Brain microvascular endothelial cell (primary cell): ENCODE measurements around the gene TNFRSF19.

Source experiments
- DNase-seq: peaks from one replicate; pipeline ENCODE4 v3.0.0-alpha.2; 2020
- H3K27ac ChIP-seq: fragments of 250-450 bp; sonication (Bioruptor Pico); 2 replicates; pipeline ENCODE4 v1.5.1; 2020; ENCODE audit warnings: mild to moderate bottlenecking, moderate library complexity
- H3K27me3 ChIP-seq: fragments of 250-450 bp; sonication (Bioruptor Pico); replicated peaks from 2 replicates; pipeline ENCODE4 v1.5.1; 2020; ENCODE audit warnings: mild to moderate bottlenecking
- H3K36me3 ChIP-seq: fragments of 250-450 bp; sonication (Bioruptor Pico); replicated peaks from 2 replicates; pipeline ENCODE4 v1.5.1; 2020; ENCODE audit warnings: mild to moderate bottlenecking
- H3K4me3 ChIP-seq: 2 replicates; pipeline ENCODE4 v1.5.1; 2011; ENCODE audit warnings: low read depth, mild to moderate bottlenecking, control low read depth, low read length, moderate library complexity
- in situ Hi-C: cut with HindIII; loops from 2 replicates; pipeline ENCODE4 v1.10.0; 2017; ENCODE audit warnings: low sequenced_read_pairs, low pct_ligation_motif_present
- TF ChIP-seq, protein P1 (sequence below): IDR thresholded peaks from 2 replicates; pipeline ENCODE4 v1.5.1; 2011; ENCODE audit warnings: low read depth, mild to moderate bottlenecking, moderate library complexity, low read length, control low read depth, inconsistent platforms; ENCODE audit errors: missing control alignments

The TNFRSF19 gene

DNA sequence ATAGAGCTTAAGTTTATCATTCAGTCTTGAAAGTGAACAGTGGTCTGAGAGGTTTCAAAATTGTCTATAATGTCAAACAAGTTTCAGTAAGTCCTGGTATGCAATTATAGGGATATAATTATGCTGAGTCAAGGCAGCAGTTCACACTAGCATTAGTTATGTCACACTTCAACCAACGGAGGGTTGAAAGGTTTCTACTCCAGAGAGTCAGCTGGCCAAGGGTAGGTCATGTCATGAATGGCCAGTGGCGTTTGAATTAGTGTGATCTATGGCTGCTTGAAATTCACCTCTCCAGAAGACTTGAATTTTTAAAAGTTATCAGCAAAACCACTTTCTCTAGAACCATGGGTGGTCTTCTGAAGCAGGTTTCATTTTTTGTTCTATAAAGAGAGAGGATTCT lies 108.6 kb downstream of the TNFRSF19 start:
- Histone ChIP-seq H3K36me3 (no peaks in the 10 kb centered on the region), H3K27ac (peak overlapping the region; percentile 31), H3K4me3 (no peak overlapping the region), H3K27me3 (no peaks in the 10 kb centered on the region)
- no peak for DNase-seq
- TF ChIP-seq, protein P1, sequence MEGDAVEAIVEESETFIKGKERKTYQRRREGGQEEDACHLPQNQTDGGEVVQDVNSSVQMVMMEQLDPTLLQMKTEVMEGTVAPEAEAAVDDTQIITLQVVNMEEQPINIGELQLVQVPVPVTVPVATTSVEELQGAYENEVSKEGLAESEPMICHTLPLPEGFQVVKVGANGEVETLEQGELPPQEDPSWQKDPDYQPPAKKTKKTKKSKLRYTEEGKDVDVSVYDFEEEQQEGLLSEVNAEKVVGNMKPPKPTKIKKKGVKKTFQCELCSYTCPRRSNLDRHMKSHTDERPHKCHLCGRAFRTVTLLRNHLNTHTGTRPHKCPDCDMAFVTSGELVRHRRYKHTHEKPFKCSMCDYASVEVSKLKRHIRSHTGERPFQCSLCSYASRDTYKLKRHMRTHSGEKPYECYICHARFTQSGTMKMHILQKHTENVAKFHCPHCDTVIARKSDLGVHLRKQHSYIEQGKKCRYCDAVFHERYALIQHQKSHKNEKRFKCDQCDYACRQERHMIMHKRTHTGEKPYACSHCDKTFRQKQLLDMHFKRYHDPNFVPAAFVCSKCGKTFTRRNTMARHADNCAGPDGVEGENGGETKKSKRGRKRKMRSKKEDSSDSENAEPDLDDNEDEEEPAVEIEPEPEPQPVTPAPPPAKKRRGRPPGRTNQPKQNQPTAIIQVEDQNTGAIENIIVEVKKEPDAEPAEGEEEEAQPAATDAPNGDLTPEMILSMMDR = no peak
- in situ Hi-C loops = no loop called here

GRCh38 chr13:23679220-23679619 lies 109.0 kb downstream of the TNFRSF19 start:
- peak; percentile 59 for DNase-seq
- Histone ChIP-seq H3K36me3 (no peaks in the 10 kb centered on the region), H3K4me3 (no peak overlapping the region), H3K27ac (peak overlapping the region; percentile 31), H3K27me3 (no peaks in the 10 kb centered on the region)
- TF ChIP-seq, protein P1 = no peak
- in situ Hi-C loops = no loop called here

DNA sequence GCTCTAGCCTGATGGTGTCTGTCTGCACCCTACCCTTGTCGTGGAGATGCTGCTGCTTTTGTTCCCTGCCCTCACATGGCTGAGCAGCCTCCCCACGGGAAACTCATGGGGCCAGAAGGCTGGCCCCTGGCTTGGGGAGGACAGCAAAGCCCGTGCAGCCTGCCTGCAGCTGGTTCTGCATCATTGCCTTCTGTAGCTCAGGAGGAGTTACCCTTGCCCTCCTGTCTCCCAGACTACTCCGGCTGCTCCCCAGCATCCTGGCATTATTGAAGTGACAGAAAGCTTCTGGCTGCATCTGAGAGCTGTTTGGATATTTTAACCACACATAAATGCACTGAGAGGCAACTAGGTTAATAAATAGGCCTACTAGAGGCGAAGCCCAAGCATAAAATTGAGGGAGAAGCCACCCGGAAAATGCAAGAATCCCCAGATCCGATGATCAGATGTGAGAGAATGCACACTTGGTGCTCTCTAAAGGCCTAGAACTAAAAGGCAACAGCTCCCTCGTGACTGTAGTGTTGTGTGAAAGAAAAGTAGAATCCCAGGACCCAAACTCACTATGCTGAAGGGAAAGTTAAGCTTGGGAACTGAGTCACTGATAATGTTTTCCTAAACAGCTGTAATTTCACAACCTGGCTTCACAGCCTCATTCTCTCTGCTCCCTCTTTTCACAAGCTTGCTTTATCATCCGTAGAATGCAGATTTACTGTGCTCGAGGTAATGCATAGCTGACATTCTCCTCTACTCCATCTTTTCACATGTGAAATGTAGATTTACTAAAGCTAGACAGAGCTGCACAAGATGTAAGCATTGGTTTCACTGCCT lies 110.8 kb downstream of the TNFRSF19 start:
- H3K27ac ChIP-seq = no peak overlapping the region
- peak; percentile 56 for DNase-seq

GRCh38 chr13:23683084-23683483 lies 112.9 kb downstream of the TNFRSF19 start:
- in situ Hi-C loops = no loop called here

More for the DNA sequence above, 110.8 kb downstream of the TNFRSF19 start:
- Histone ChIP-seq H3K4me3 (no peak overlapping the region), H3K27me3 (no peaks in the 10 kb centered on the region), H3K36me3 (no peaks in the 10 kb centered on the region)
- in situ Hi-C loops = no loop called here
- TF ChIP-seq, protein P1 = no peak

DNA sequence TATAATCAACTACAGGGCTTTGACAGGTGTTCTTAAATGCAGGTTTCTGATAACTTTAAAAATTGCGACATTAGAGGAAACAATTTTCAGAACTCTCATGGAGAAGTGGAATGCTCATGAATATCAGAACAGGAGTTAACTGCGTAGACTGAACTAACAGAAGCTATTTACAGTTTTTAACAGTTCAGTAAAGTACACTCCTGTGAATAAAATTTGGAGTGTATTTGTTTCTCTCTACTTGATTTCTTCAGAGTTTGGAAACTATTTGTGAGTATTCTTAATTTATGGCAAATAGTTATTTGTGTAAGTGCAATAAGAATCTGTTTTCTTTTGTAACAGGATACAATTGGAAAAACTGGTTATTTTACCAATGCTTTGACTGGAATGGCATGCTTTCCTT lies 114.4 kb downstream of the TNFRSF19 start:
- in situ Hi-C loops = no loop called here
- Histone ChIP-seq H3K36me3 (no peaks in the 10 kb centered on the region), H3K27ac (no peak overlapping the region), H3K4me3 (no peak overlapping the region), H3K27me3 (no peaks in the 10 kb centered on the region)
- TF ChIP-seq, protein P1 = no peak
- DNase-seq = no peak

More at GRCh38 chr13:23683084-23683483, 112.9 kb downstream of the TNFRSF19 start:
- TF ChIP-seq, protein P1 = no peak
- no peak for DNase-seq
- Histone ChIP-seq H3K27me3 (no peaks in the 10 kb centered on the region), H3K27ac (no peak overlapping the region), H3K4me3 (no peak overlapping the region), H3K36me3 (no peaks in the 10 kb centered on the region)
